Mesenteric fat pad (tissue), 1 donor: ENCODE data around the gene ACSL6. TPM values are rescaled to one million over a fixed set of nuclear protein-coding genes. Genes with fewer than 3 reads are reported as not detected.

Experiments
- DNase-seq: peaks from one replicate; pipeline ENCODE4 v3.0.0-alpha.2; 2020; ENCODE audit warnings: low spot score
- total RNA-seq: library from RNA; stranded (reverse); fragmentation: NEBNext Ultra II Directional; extraction: Animal tissue kit (Norgen Biotek cat#: 25700); gene quantifications from one replicate; pipeline ENCODE4 v1.2.1, GENCODE V29; 2021
- donor health status: DM: yes; HTN: yes; CAD: no.

The ACSL6 gene
- total RNA-seq, 1 donor from 2014 or later, result 0.35 TPM

DNA sequence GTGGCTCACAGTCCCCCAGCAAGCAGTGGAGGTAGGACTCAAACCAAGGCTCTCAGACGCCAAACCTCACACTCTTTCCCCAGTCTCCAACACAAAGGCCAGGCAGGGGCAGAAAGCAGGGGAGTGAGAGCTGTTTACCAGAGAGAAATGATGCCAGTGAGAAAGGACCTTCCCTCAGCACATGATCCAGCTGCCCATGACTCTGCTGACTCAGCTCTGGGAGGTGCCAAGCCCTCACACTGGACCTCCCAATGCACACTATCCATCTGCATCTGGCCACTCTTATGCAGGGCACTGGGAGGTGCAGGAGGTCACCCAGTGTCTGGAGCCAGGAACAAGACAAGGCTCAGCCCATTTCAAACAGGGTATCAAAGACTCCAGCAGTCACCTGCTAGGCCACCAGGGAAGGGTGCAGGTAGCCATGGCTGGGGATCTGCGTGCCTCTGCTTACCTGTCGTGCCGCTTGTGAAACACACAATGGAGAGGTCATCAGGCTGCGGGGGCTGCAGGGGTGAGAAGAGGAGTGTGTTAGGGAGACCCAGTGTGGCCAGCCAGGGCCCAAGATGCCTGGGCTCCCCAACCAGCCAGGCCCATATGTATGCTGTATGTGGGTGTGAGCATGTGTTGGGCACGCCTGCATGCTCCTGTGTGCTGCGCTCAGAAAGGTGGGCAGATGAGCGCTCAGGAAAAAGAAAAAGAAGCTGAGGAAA is 26.3 kb downstream of the ACSL6 start:
- no peak for DNase-seq

GRCh38 chr5:131983244-131983771 is 28.1 kb downstream of the ACSL6 start:
- DNase-seq, result no peak

DNA sequence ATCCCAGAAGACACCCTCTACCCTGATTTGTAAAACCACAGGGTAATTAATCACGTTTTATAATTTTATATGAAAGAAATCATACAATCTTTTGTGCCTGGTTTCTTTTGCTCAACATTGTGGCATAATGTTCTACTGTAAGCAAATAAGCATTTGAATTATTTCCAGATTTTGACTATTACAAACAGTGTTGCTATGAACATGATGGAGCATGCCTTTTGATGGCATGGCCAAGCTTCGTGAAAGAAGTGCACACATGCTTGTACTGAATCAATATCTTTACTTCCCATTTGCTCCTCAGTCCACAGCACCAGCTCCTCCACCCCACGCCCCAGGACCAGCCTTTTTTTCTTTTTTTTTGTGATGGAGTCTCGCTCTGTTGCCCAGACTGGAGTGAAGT is 29.9 kb downstream of the ACSL6 start:
- DNase-seq, result no peak

- peak; percentile 55 for DNase-seq
These were observed 30.8 kb downstream of the ACSL6 start for GRCh38 chr5:131980696-131981095.

- peak; percentile 37 for DNase-seq
These were observed 31.6 kb downstream of the ACSL6 start for GRCh38 chr5:131979816-131980215.

- DNase-seq, result peak; percentile 64
These were observed 34.2 kb downstream of the ACSL6 start for GRCh38 chr5:131977212-131977604.

DNA sequence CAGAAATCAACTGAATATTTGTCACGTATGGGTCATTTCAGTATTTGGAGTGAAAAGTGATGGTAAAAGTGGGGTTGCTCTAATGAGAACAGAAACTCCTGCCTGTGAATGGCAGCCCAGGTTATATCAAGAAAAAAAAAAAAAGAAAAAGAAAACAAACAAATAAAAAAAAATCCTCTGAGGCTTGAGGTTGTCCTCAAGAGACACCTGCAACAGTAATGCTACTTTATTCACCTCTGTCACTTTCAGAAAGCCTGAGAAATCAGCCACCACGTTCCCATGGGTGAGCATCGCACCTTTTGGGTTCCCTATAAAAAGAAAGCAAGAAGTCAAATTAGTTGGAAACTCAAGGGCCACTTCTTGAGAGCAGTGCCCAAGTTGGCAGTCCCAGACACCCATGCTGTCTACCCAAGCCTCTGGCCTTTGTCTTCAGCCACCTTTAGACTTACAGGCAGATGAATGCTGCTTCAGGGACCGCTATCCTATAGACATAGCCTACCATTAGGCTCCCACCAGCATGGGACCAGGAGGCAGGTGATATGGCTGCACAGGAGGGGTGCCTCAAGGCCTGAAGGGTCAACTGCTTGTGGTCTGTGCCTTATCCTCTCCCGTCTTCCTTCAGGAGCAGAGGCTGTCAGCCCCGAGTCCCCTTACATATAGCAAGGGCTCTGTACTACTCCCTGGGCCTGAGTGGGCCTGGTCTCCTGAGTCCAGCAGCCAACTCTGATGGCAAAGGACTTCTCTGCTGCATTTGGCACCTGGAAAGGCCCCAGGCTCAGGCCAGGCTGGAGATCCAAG is 34.8 kb downstream of the ACSL6 start:
- no peak for DNase-seq

DNA sequence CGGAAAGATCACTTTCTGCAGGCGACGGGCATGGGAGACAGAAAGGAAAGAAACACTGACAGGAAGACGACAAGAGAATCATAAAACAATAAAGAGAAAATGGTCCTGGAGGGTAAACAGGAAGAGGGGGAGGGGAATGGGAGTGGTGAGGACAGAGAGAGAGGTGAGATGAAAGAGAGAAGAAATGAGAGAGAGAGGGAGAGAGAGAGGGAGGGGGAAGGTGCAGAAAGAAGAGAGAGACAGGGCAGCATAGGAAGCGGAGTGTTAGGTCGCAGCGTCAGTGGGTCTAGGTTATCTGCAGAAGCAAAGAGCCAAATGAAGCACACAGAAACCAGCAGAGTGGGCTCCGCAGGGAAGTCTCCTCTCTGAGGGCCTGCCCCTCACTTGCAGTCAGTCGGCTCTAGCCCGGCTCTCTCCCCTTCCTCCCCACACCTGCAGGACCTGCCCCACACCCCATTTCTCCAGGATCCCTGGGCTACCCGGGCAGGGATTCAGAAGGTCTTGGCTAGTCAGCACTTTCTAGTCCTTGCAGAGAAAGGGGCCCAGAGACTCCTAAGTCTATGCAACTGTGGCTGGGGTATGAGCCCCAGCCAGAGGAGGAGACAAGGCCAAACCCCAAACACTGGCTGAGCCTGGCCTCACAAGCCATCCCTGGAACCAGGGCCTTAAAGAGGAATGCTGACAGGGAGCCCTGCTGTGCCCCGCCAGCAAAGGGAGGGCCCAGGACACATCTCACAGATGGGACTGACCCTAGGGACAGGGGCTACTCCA is 36.3 kb downstream of the ACSL6 start:
- peak; percentile 82 for DNase-seq

DNA sequence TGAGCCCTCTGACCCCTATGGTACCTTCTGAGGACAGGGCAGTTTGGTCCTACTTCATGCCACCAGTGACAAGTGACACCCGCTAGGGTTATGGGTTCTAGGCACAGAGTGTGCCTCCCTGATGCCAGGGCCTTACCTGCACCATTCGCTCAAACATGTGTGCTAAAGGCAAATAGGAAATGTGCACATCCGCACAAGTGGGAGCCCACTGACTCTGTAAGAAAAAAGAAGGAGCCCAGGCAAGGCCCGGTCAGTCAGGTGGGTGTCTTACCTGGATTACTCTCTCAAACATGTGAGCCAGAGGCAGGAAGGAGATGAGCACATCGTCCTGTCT is 36.9 kb downstream of the ACSL6 start:
- peak; percentile 45 for DNase-seq

DNA sequence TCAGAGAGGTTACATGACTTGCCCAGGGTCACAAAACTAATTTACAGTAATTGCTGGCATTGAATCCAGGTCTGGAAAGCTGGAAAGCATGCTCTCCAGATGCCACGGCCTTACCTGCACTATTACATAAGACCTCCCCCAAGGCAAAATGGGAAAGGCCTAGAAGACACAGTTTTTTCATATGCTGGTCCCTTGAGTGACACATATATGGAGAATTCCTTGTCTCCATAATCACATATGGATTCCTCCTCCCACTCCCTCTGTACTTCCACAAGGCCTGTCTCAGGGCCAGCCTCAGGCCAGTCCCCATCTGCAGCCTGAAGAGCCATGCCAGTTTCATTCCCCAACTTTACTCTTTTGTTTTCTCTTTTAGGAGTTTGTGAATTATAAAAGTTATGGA is 37.4 kb downstream of the ACSL6 start:
- DNase-seq, result no peak

- DNase-seq, result peak; percentile 77
These were observed 38.3 kb downstream of the ACSL6 start for GRCh38 chr5:131973089-131973712.

GRCh38 chr5:131968396-131968954 is 43.0 kb downstream of the ACSL6 start:
- peak; percentile 53 for DNase-seq

DNA sequence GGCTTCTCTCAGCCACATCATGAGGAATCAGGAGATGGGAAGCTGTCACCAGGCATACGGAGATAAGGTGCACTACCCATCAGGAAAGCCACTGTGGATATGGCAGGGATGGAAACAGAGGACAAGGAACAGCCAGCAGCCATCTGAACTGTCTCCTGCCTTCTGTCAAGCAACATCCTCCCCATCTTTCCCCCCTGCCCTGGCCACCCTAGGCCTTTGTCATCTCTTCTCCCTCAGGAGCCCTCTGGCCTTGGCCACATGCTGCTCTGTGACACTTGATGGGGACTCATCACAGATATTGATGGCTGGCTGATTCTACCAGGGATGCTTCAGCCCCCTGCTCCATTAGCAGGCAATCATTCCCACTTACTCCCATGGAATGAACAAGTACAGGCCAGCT is 44.9 kb downstream of the ACSL6 start:
- DNase-seq, result no peak

DNA sequence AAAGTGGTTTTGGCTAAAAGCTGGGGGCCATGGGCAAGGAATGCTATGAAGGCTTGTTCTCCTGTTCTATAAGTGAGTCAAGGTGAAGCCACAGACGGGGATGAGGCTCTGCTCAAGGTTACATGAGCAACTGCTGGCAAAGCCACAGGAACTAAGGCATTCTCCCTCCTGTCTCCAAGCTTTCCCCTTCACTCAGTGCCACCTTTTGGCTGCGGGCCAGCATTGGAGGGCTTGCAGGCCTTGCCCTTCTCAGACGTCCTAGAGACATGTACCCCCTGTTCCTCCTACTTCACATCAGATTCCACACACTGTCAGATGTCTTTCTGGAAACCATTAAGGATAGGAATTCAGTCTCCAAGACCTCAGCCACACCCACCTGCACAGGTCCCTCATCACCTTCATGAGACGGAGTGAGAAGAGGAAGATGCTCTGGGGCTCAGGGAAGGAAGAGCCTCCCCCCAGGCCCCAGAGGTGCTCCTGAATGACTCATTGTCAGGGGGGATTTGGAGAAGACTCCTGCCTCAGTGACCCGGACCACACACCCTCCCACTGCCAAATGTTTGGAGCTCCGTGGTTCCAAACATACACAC is 45.5 kb downstream of the ACSL6 start:
- DNase-seq, result no peak

GRCh38 chr5:131959906-131960305 is 51.6 kb downstream of the ACSL6 start:
- no peak for DNase-seq

- DNase-seq, result no peak
These were observed 52.3 kb downstream of the ACSL6 start for GRCh38 chr5:131959136-131959535.

GRCh38 chr5:131957721-131958441 is 53.6 kb downstream of the ACSL6 start:
- no peak for DNase-seq

DNA sequence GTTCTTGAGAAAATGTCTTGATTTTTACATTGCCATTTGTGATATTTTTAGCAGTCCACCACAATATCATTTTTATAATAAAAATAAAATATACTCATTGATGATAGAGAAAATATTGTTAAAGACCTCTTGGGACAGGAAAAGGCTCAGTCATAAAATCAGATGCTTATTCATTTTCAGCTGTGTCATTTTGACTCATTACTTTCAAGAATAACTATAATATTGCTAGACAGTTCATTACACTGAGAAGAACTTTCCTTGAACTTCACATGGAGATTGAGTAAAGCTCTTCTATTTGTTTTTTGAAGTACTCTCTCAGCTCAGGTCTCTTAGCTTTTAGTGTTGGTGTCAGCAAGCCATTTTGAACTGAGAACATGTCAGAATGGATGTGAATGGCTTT is 57.5 kb downstream of the ACSL6 start:
- no peak for DNase-seq

- no peak for DNase-seq
These were observed 59.1 kb downstream of the ACSL6 start for GRCh38 chr5:131952301-131952857.

DNA sequence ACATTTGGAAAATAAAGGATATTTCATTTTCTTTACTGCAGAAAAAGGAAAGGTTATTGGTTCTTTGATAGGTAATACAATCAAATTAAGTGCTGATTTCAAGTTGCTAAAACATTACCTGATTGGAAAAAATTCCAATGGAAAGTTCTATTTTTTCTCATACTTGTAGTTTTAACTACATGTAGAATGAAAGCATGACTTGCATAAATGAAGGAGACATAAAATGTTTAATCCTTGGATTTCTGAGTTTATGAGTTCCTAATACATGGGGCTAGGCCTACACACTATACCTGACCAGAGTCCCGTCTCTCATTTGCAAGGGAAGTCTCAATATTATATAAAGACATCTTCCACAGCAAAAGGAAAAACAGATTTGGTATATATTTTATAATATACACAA is 60.8 kb downstream of the ACSL6 start:
- DNase-seq, result no peak
